ENCODE data around the gene KCND3. TPM values are rescaled to one million over a fixed set of nuclear protein-coding genes. Genes with fewer than 3 reads are reported as not detected.

The KCND3 gene
- total and polyA plus RNA-seq, 2 of the 4 experiments (the other 2 are of a cell fraction), result under 0.01 to 0.03 TPM

DNA sequence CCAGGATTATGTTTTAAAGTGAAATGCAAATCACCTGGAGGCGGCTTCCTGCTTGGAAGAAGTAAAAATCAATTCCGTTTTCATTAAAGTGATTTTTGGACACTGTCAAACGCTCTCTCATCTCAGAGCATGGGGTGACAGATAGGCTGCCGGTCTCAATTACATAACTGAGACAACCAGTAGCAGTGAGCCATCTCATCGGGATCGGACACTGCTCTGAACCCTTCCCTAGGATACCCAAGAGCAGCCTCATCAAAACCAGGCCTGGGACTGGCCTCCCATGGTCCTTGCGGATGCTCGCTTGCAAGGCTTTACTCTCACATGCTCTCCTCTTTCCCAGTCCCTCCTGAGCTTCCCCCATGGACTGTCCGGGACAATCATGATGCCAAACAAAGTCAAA lies 12.1 kb downstream of the KCND3 start:
- DNase-seq (no peak), ATAC-seq (ENCODE audit: low read depth) (no peak)
- H2AFZ ChIP-seq (replicated peaks; ENCODE audit: low read length, poor library complexity), result no peak overlapping the region
- H2BK120ac ChIP-seq (ENCODE audit: low read depth, low read length), result no peak overlapping the region
- no peak overlapping the region for H3K9ac ChIP-seq (ENCODE audit: low read depth, low read length)
- no peak overlapping the region for H2BK15ac ChIP-seq (ENCODE audit: low read depth, low read length)
- no peak overlapping the region for H3K4me2 ChIP-seq (ENCODE audit: low read depth, low read length)
- TF ChIP-seq NFE2L2 (IDR thresholded peaks at IDR 0.05; ENCODE audit: low read depth, low read length) (no peak), MXI1 (IDR thresholded peaks at IDR 0.05; ENCODE audit: borderline replicate concordance, low read depth, low read length) (no peak), FOS (IDR thresholded peaks at IDR 0.05; ENCODE audit: low read depth, low read length) (no peak), RCOR1 (IDR thresholded peaks at IDR 0.05; ENCODE audit: insufficient replicate concordance, low read length) (no peak), MAFK (IDR thresholded peaks at IDR 0.05; ENCODE audit: low read depth, low read length) (no peak)
- no peaks in the 10 kb centered on the region for H3K36me3 ChIP-seq (ENCODE audit: control insufficient read depth, insufficient read depth, low read length)
- CTCF ChIA-PET, result no interaction called here
- no peak overlapping the region for H4K91ac ChIP-seq (ENCODE audit: insufficient read depth, low read depth, low read length)
- no peaks in the 10 kb centered on the region for H3K9me1 ChIP-seq (ENCODE audit: insufficient read depth, low read length)
- H3K4ac ChIP-seq (ENCODE audit: low read depth, low read length), result no peak overlapping the region
- no peak overlapping the region for H3K4me3 ChIP-seq (ENCODE audit: insufficient read depth, low read depth, low read length)
- dilution Hi-C loops (cut with HindIII; ENCODE audit: low sequenced_read_pairs, unreplicated experiment), result no loop called here
- H2BK20ac ChIP-seq (ENCODE audit: low read depth, low read length), result no peak overlapping the region
- no peak overlapping the region for H3K18ac ChIP-seq (ENCODE audit: low read depth, low read length)
- H2BK5ac ChIP-seq (ENCODE audit: low read depth, low read length, poor library complexity, severe bottlenecking), result no peak overlapping the region
- H4K5ac ChIP-seq (ENCODE audit: low read depth, low read length), result no peak overlapping the region
- peaks cover 2% of the 10 kb centered on the region for H3K27me3 ChIP-seq (ENCODE audit: control insufficient read depth, insufficient read depth, low read length)
- POLR2A ChIA-PET (ENCODE audit: unreplicated experiment), result no interaction called here
- H3K4me1 ChIP-seq (ENCODE audit: control insufficient read depth, insufficient read depth, low read length), result no peaks in the 10 kb centered on the region
- H2AK9ac ChIP-seq (replicated peaks; ENCODE audit: low read depth, low read length, poor library complexity), result no peak overlapping the region
- no peaks in the 10 kb centered on the region for H3K79me1 ChIP-seq (ENCODE audit: low read depth in 1 of 2, low read length in 2 of 2)
- no peak overlapping the region for H2AK5ac ChIP-seq (ENCODE audit: low read depth, low read length)
- no peak overlapping the region for H3K23ac ChIP-seq (ENCODE audit: low read depth, low read length)
- BruUV-seq (replicated peaks), result no TSS peak
- no peaks in the 10 kb centered on the region for H4K20me1 ChIP-seq (ENCODE audit: insufficient read depth, low read length)
- WGBS, 2 experiments (ENCODE audit: extremely low coverage in 2 of 2, insufficient read length in 1 of 2), result 49% methylated on average over 3 of the region's 9 CpGs; no CpG with 5 or more reads in 1 of the 2 experiments
- intact Hi-C loops (cut with micrococcal nuclease), result no loop called here
- H3K27ac ChIP-seq (ENCODE audit: insufficient read depth, low read length), result no peak overlapping the region
- H3K14ac ChIP-seq (replicated peaks; ENCODE audit: low read depth, low read length), result no peak overlapping the region
- in situ Hi-C loops (cut with MboI; ENCODE audit: low sequenced_read_pairs), result no loop called here
- H4K8ac ChIP-seq (ENCODE audit: low read depth in 2 of 2, low read length in 2 of 2), result no peak overlapping the region
- no peak overlapping the region for H3K56ac ChIP-seq (ENCODE audit: extremely low read depth, insufficient read depth, low read length)
- no peaks in the 10 kb centered on the region for H3K9me3 ChIP-seq (ENCODE audit: control insufficient read depth, insufficient read depth, low read length)

Measured in IMR-90 (cell line).